ENCODE measurements around the gene NTPCR.

DNA sequence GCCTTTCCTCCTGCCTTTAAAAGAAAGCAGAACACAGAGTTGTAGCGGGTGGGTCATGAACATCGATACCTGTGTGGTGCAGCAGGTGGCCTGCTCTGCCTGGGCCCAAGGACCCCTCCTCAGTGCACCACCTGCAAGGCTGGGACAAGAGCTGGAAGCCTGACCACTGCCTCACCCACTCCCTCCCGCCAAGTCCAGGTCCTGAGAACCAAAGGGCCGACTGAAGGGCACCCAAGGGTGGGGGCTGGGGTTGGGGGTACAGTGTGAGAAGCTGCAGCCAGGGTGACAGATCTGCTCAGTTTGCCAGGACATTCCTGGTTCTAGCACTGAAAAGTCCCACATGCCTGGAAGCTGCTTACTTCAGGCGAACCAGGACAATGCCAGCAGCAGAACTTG lies 36.1 kb downstream of the NTPCR start:
- TF ChIP-seq MAZ (IDR thresholded peaks at IDR 0.05; ENCODE audit: borderline replicate concordance, low read depth, low read length): no peak
- TF ChIP-seq ATOH8 (CRISPR knock-in tag; IDR thresholded peaks at IDR 0.05; ENCODE audit: low read depth): no peak
- TF ChIP-seq RCOR1 (IDR thresholded peaks at IDR 0.05; ENCODE audit: low read depth, low read length): no peak
- TF ChIP-seq, protein P1, sequence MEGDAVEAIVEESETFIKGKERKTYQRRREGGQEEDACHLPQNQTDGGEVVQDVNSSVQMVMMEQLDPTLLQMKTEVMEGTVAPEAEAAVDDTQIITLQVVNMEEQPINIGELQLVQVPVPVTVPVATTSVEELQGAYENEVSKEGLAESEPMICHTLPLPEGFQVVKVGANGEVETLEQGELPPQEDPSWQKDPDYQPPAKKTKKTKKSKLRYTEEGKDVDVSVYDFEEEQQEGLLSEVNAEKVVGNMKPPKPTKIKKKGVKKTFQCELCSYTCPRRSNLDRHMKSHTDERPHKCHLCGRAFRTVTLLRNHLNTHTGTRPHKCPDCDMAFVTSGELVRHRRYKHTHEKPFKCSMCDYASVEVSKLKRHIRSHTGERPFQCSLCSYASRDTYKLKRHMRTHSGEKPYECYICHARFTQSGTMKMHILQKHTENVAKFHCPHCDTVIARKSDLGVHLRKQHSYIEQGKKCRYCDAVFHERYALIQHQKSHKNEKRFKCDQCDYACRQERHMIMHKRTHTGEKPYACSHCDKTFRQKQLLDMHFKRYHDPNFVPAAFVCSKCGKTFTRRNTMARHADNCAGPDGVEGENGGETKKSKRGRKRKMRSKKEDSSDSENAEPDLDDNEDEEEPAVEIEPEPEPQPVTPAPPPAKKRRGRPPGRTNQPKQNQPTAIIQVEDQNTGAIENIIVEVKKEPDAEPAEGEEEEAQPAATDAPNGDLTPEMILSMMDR (IDR thresholded peaks at IDR 0.05): no peak
- TF ChIP-seq CEBPB (IDR thresholded peaks at IDR 0.05): no peak
- TF ChIP-seq POLR2A (IDR thresholded peaks at IDR 0.05; ENCODE audit: low read length): no peak
- TF ChIP-seq, protein P2, sequence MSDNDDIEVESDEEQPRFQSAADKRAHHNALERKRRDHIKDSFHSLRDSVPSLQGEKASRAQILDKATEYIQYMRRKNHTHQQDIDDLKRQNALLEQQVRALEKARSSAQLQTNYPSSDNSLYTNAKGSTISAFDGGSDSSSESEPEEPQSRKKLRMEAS (IDR thresholded peaks at IDR 0.05): no peak
- TF ChIP-seq HOXA7 (CRISPR knock-in tag; IDR thresholded peaks at IDR 0.05): no peak
- TF ChIP-seq, protein P3, sequence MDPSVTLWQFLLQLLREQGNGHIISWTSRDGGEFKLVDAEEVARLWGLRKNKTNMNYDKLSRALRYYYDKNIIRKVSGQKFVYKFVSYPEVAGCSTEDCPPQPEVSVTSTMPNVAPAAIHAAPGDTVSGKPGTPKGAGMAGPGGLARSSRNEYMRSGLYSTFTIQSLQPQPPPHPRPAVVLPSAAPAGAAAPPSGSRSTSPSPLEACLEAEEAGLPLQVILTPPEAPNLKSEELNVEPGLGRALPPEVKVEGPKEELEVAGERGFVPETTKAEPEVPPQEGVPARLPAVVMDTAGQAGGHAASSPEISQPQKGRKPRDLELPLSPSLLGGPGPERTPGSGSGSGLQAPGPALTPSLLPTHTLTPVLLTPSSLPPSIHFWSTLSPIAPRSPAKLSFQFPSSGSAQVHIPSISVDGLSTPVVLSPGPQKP (IDR thresholded peaks at IDR 0.05; ENCODE audit: low read depth, low read length): no peak
- TF ChIP-seq RNF2 (IDR thresholded peaks at IDR 0.05; ENCODE audit: borderline replicate concordance, low read depth): no peak
- TF ChIP-seq SREBF2 (IDR thresholded peaks at IDR 0.05): no peak
- no peak for TF ChIP-seq KDM1A (IDR thresholded peaks at IDR 0.05; ENCODE audit: low read depth)
